SK-N-SH (cell line): ENCODE measurements around the gene POT1. TPM values are rescaled to one million over a fixed set of nuclear protein-coding genes. Genes with fewer than 3 reads are reported as not detected.
A peak's percentile ranks its signal among the peaks of the same experiment; 100 is the strongest.

Experiments
- CTCF ChIA-PET: fragments of 300-600, 350-600 bp; formaldehyde crosslinking; extraction: SDS; loops from one replicate; lab custom pipeline; 2021; lab: Yijun Ruan, JAX
- POLR2A ChIA-PET: fragments of 350-600 bp; sonication (Branson Sonifier 250); formaldehyde crosslinking; extraction: SDS; loops from one replicate; lab custom pipeline; 2020; ENCODE audit warnings: antibody characterized with exemption, inconsistent platforms; lab: Yijun Ruan, JAX
- DNase-seq: peaks from one replicate; pipeline ENCODE4 v3.0.0; 2012
- H2AFZ ChIP-seq: fragments of 200-600 bp; sonication (generic); 2 replicates; pipeline ENCODE4 v1.8.1; 2016; ENCODE audit warnings: antibody characterized with exemption, mild to moderate bottlenecking, low read depth
- H3F3A ChIP-seq: fragments of 200-600 bp; sonication (generic); replicated peaks from 2 replicates; pipeline ENCODE3; 2016; ENCODE audit warnings: antibody characterized with exemption, mild to moderate bottlenecking; ENCODE audit not compliant: insufficient read depth
- H3K27ac ChIP-seq, 2 experiments: fragments of 200-500 bp in 1 of 2; fragments of 200-600 bp in 1 of 2; sonication (Bioruptor generic) in 1 of 2; sonication (generic), shearing (Covaris generic) in 1 of 2; 2 replicates each; pipeline versions ENCODE4 v1.5.1 to v1.6.1; 2014 to 2016; ENCODE audit warnings: low read depth in 2 of 2, inconsistent platforms in 1 of 2, low read length in 1 of 2, mild to moderate bottlenecking in 1 of 2, mixed read lengths in 1 of 2
- H3K27me3 ChIP-seq: fragments of 200-600 bp; sonication (generic), shearing (Covaris generic); 2 replicates; pipeline ENCODE4 v1.6.1; 2016; ENCODE audit warnings: mixed run types; ENCODE audit not compliant: insufficient read depth
- H3K36me3 ChIP-seq, 2 experiments: fragments of 200-500 bp in 1 of 2; fragments of 200-600 bp in 1 of 2; sonication (Bioruptor generic) in 1 of 2; sonication (generic) in 1 of 2; replicated peaks in 1 of 2; 2 replicates each; pipeline versions ENCODE3 to v1.5.1; 2014 to 2016; ENCODE audit warnings: low read length in 1 of 2, mild to moderate bottlenecking in 1 of 2; ENCODE audit not compliant: insufficient read depth in 2 of 2, control insufficient read depth in 1 of 2
- H3K4me1 ChIP-seq, 2 experiments: fragments of 200-500 bp in 1 of 2; fragments of 200-600 bp in 1 of 2; sonication (Bioruptor generic) in 1 of 2; sonication (generic), shearing (Covaris generic) in 1 of 2; 2 replicates each; pipeline versions ENCODE4 v1.5.1 to v1.6.1; 2014 to 2016; ENCODE audit warnings: low read depth in 1 of 2, low read length in 1 of 2, mixed run types in 1 of 2; ENCODE audit not compliant: insufficient read depth in 2 of 2, control insufficient read depth in 1 of 2
- H3K4me2 ChIP-seq: fragments of 200-600 bp; sonication (generic), shearing (Covaris generic); 2 replicates; pipeline ENCODE4 v1.6.1; 2017; ENCODE audit warnings: mixed run types
- H3K4me3 ChIP-seq, 2 experiments: fragments of 200-500 bp in 1 of 2; fragments of 200-600 bp in 1 of 2; sonication (Bioruptor generic) in 1 of 2; sonication (generic), shearing (Covaris generic) in 1 of 2; 2 replicates each; pipeline versions ENCODE4 v1.5.1 to v1.8.1; 2014 to 2016; ENCODE audit warnings: low read depth in 2 of 2, inconsistent platforms in 1 of 2, low read length in 1 of 2, mild to moderate bottlenecking in 1 of 2, mixed read lengths in 1 of 2, moderate library complexity in 1 of 2
- H3K79me2 ChIP-seq: fragments of 200-600 bp; sonication (generic); 2 replicates; pipeline ENCODE4 v1.8.1; 2017; ENCODE audit warnings: mild to moderate bottlenecking; ENCODE audit not compliant: insufficient read depth
- H3K9ac ChIP-seq: fragments of 200-600 bp; sonication (generic); 2 replicates; pipeline ENCODE4 v1.6.1; 2017; ENCODE audit warnings: mixed run types
- H3K9me2 ChIP-seq: fragments of 200-600 bp; sonication (generic); 2 replicates; pipeline ENCODE4 v1.6.1; 2017; ENCODE audit warnings: mixed run types
- H3K9me3 ChIP-seq: fragments of 200-600 bp; sonication (generic); 2 replicates; pipeline ENCODE4 v1.6.1; 2017; ENCODE audit warnings: mixed run types, mild to moderate bottlenecking, moderate library complexity
- H4K20me1 ChIP-seq: fragments of 200-600 bp; sonication (generic); 2 replicates; pipeline ENCODE4 v1.6.1; 2017; ENCODE audit warnings: mild to moderate bottlenecking, mixed run types; ENCODE audit not compliant: insufficient read depth
- EP300 ChIP-seq, 2 experiments: IDR thresholded peaks; 2 replicates each; pipeline versions ENCODE4 v1.4.0 to v1.6.1; 2012; ENCODE audit warnings: borderline replicate concordance in 1 of 2, low read depth in 1 of 2, low read length in 1 of 2
- FOXM1 ChIP-seq: IDR thresholded peaks from 2 replicates; pipeline ENCODE4 v1.4.0; 2012; ENCODE audit warnings: low read depth, mild to moderate bottlenecking
- JUND ChIP-seq: IDR thresholded peaks from 2 replicates; pipeline ENCODE4 v1.4.0; 2012
- MEF2A ChIP-seq: IDR thresholded peaks from 2 replicates; pipeline ENCODE4 v1.4.0; 2012; ENCODE audit warnings: low read depth, borderline replicate concordance
- MXI1 ChIP-seq: IDR thresholded peaks from 2 replicates; pipeline ENCODE4 v1.6.1; 2012; ENCODE audit warnings: mild to moderate bottlenecking, low read depth, low read length, improper control_type of control experiment
- NFIC ChIP-seq: IDR thresholded peaks from 2 replicates; pipeline ENCODE4 v1.4.0; 2012; ENCODE audit warnings: borderline replicate concordance
- POLR2AphosphoS5 ChIP-seq: IDR thresholded peaks from 2 replicates; pipeline ENCODE4 v1.6.1; 2012; ENCODE audit warnings: low read depth, low read length
- RXRA ChIP-seq: IDR thresholded peaks from 2 replicates; pipeline ENCODE4 v1.4.0; 2012; ENCODE audit warnings: low read depth, mild to moderate bottlenecking, borderline replicate concordance
- SIN3A ChIP-seq: IDR thresholded peaks from 2 replicates; pipeline ENCODE4 v1.6.1; 2012; ENCODE audit warnings: low read depth, mild to moderate bottlenecking, low read length, moderate library complexity, borderline replicate concordance
- TAF1 ChIP-seq: IDR thresholded peaks from 2 replicates; pipeline ENCODE4 v1.6.1; 2012; ENCODE audit warnings: low read depth, mild to moderate bottlenecking, low read length, moderate library complexity, borderline replicate concordance
- WGBS: methylation state at CpG from one replicate; pipeline ENCODE4 v1.1.6; 2017; ENCODE audit warnings: low lambda C conversion rate; 5-methylcytosine and 5-hydroxymethylcytosine counted together
- polyA plus RNA-seq, 3 experiments: library from polyadenylated mRNA; depleted of rRNA; stranded (reverse); fragments of >200 nt; gene quantifications; 2 replicates each; pipeline ENCODE4 v1.2.3, GENCODE V29; 2012
- TF ChIP-seq, protein P1 (sequence below): IDR thresholded peaks from 2 replicates; pipeline ENCODE4 v1.6.1; 2012; ENCODE audit warnings: mild to moderate bottlenecking, low read depth, low read length, moderate library complexity
- TF ChIP-seq, protein P2 (sequence below): IDR thresholded peaks from 2 replicates; pipeline ENCODE4 v1.4.0; 2012; ENCODE audit warnings: low read depth, borderline replicate concordance

POT1 gene
- polyA plus RNA-seq, 1 of the 3 experiments (the other 2 are of a cell fraction): 18.1 TPM

DNA sequence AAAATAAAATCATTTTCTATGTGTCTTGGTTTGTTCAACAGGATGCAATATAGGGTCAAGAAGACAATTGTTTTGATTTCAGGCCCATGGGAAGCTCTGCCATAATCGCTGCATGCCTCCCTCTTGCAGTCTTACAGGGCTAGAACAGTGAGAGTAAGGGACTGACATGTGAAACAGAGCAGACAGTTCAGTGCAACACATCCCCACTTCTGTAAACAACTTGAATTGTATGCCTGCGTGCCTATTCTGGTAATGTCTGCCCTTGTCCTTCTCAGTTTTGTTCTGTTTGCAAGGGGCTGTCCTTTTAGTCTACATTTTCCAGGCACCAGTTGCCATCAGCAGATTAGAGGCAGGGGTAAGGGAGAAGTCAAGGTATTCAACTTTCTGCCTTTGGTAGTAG is 129.2 kb downstream of the POT1 start:
- Histone ChIP-seq H3F3A (no peaks in the 10 kb centered on the region), H4K20me1 (no peaks in the 10 kb centered on the region), H3K9me3 (no peaks in the 10 kb centered on the region; the same call in 1 of the 2 replicates), H3K36me3 (no peaks in the 10 kb centered on the region), H3K27me3 (no peaks in the 10 kb centered on the region), H3K4me3 (no peak overlapping the region), H3K4me1 (peaks cover 0 to 6% of the 10 kb centered on the region in 2 experiments; a peak in 2 of 4 replicates), H3K79me2 (no peaks in the 10 kb centered on the region), H3K9me2 (0 out of 2 replicates have a peak, but pooled peaks cover 2% of the 10 kb centered on the region), H3K9ac (no peak overlapping the region), H2AFZ (no peak overlapping the region), H3K4me2 (no peak overlapping the region), H3K27ac (peak overlapping the region in 1 of 2 experiments; percentile 43; a peak in 1 of 4 replicates)
- CTCF ChIA-PET: interaction anchor here (1.3 to 3.0 kb wide), 3 partner anchors 16 to 645 kb away, joined by 5 to 20 read pairs (median 6); no protein-coding TSS in a partner anchor
- POLR2A ChIA-PET: no interaction called here
- 45% methylated on average over 2 of the region's 2 CpGs for WGBS
- DNase-seq: no peak
- TF ChIP-seq MEF2A (no peak), NFIC (no peak)
- TF ChIP-seq, protein P1, sequence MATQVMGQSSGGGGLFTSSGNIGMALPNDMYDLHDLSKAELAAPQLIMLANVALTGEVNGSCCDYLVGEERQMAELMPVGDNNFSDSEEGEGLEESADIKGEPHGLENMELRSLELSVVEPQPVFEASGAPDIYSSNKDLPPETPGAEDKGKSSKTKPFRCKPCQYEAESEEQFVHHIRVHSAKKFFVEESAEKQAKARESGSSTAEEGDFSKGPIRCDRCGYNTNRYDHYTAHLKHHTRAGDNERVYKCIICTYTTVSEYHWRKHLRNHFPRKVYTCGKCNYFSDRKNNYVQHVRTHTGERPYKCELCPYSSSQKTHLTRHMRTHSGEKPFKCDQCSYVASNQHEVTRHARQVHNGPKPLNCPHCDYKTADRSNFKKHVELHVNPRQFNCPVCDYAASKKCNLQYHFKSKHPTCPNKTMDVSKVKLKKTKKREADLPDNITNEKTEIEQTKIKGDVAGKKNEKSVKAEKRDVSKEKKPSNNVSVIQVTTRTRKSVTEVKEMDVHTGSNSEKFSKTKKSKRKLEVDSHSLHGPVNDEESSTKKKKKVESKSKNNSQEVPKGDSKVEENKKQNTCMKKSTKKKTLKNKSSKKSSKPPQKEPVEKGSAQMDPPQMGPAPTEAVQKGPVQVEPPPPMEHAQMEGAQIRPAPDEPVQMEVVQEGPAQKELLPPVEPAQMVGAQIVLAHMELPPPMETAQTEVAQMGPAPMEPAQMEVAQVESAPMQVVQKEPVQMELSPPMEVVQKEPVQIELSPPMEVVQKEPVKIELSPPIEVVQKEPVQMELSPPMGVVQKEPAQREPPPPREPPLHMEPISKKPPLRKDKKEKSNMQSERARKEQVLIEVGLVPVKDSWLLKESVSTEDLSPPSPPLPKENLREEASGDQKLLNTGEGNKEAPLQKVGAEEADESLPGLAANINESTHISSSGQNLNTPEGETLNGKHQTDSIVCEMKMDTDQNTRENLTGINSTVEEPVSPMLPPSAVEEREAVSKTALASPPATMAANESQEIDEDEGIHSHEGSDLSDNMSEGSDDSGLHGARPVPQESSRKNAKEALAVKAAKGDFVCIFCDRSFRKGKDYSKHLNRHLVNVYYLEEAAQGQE: no peak

DNA sequence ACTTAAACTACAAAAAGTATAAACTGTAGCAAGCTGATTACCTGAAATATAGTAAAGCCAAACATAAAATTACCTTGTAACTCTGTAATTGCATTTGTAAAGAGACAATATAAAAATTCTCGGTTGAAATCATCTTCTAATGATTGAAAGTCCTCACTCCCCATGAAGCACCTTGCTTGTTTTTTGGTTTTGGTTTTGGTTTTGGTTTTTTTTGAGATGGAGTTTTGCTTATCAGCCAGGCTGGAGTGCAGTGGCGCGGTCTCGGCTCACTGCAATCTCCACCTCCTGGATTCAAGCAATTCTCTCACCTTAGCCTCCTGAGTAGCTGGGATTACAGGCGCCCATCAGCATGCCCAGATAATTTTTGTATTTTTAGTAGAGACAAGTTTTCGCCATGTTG is 130.2 kb downstream of the POT1 start:
- WGBS: 80% methylated on average over 6 of the region's 6 CpGs
- no peak overlapping the region for H3K9ac ChIP-seq
- H3K27ac ChIP-seq: no peak overlapping the region
- POLR2A ChIA-PET: interaction anchor here (0.6 kb wide), 1 partner anchor 922 kb away, joined by 3 read pairs; no protein-coding TSS in a partner anchor
- H3K9me2 ChIP-seq: 0 out of 2 replicates have a peak, but pooled peaks cover 2% of the 10 kb centered on the region
- no peak overlapping the region for H2AFZ ChIP-seq
- H3K9me3 ChIP-seq: no peaks in the 10 kb centered on the region; the same call in 1 of the 2 replicates
- no peak overlapping the region for H3K4me2 ChIP-seq
- no peak for TF ChIP-seq JUND
- TF ChIP-seq MEF2A: no peak
- no peak for TF ChIP-seq TAF1
- no peak for TF ChIP-seq EP300 (IDR thresholded peaks at IDR 0.05; ENCODE audit: borderline replicate concordance in 1 of 2, low read depth in 1 of 2, low read length in 1 of 2)
- no peak for TF ChIP-seq SIN3A
- no peak for TF ChIP-seq MXI1
- no peak for TF ChIP-seq RXRA
- TF ChIP-seq, protein P2, sequence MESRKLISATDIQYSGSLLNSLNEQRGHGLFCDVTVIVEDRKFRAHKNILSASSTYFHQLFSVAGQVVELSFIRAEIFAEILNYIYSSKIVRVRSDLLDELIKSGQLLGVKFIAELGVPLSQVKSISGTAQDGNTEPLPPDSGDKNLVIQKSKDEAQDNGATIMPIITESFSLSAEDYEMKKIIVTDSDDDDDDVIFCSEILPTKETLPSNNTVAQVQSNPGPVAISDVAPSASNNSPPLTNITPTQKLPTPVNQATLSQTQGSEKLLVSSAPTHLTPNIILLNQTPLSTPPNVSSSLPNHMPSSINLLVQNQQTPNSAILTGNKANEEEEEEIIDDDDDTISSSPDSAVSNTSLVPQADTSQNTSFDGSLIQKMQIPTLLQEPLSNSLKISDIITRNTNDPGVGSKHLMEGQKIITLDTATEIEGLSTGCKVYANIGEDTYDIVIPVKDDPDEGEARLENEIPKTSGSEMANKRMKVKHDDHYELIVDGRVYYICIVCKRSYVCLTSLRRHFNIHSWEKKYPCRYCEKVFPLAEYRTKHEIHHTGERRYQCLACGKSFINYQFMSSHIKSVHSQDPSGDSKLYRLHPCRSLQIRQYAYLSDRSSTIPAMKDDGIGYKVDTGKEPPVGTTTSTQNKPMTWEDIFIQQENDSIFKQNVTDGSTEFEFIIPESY: no peak
- no peak for TF ChIP-seq FOXM1
- TF ChIP-seq POLR2AphosphoS5: no peak
- DNase-seq: no peak
- peaks cover 0 to 6% of the 10 kb centered on the region in 2 experiments; a peak in 2 of 4 replicates for H3K4me1 ChIP-seq
- no peaks in the 10 kb centered on the region for H4K20me1 ChIP-seq
- H3K27me3 ChIP-seq: no peaks in the 10 kb centered on the region
- no peak overlapping the region for H3K4me3 ChIP-seq
- H3K79me2 ChIP-seq: no peaks in the 10 kb centered on the region
- no peaks in the 10 kb centered on the region for H3K36me3 ChIP-seq
- H3F3A ChIP-seq: no peaks in the 10 kb centered on the region
- CTCF ChIA-PET: interaction anchor here (3.0 kb wide), 1 partner anchor 15 kb away, joined by 20 read pairs; no protein-coding TSS in a partner anchor
